OCI-LY3 (cell line): ENCODE results near the gene NRXN3.

Experiments
- CTCF ChIP-seq: fragments of 200-600, 300-600 bp; sonication (generic); IDR thresholded peaks from 2 replicates; pipeline ENCODE4 v1.5.1; 2014; ENCODE audit warnings: antibody characterized with exemption, low read length, low read depth
- EZH2phosphoT487 ChIP-seq: fragments of 200-600 bp; shearing (Covaris generic); IDR thresholded peaks from 2 replicates; pipeline ENCODE4 v1.6.1; 2018; ENCODE audit warnings: antibody characterized with exemption, mixed run types, low read depth

- TF ChIP-seq CTCF (no peak), EZH2phosphoT487 (no peak)
Observed at GRCh38 chr14:79570648-79571047, 1400.5 kb downstream of the NRXN3 start.
